Tibial artery (tissue), 4 donors: ENCODE measurements around the gene UGCG.

ENCODE experiments used
- DNase-seq, 2 donors: peaks; one replicate each; pipeline ENCODE4 v3.0.0-alpha.2; 2019
- H3K27ac ChIP-seq, 2 donors: fragments of 200-600 bp; sonication (generic) in 1 of 2; 1 replicate in 1 of 2; 2 replicates in 1 of 2; pipeline ENCODE4 v1.5.1; 2018 to 2019; ENCODE audit warnings: mild to moderate bottlenecking in 1 of 2
- H3K27me3 ChIP-seq, 2 donors: fragments of 200-600 bp; sonication (generic) in 1 of 2; one replicate each; pipeline versions ENCODE4 v1.5.1 to v1.6.0; 2016 to 2019
- H3K36me3 ChIP-seq, 3 donors: fragments of 200-600 bp; sonication (generic) in 2 of 3; one replicate each; pipeline ENCODE4 v1.5.1; 2016 to 2019; ENCODE audit warnings: mild to moderate bottlenecking in 2 of 3
- H3K4me1 ChIP-seq, 4 donors: fragments of 200-600 bp; sonication (generic) in 2 of 4; 1 replicate in 3 of 4; 2 replicates in 1 of 4; pipeline ENCODE4 v1.5.1; 2016 to 2019
- H3K4me3 ChIP-seq, 2 donors: fragments of 200-600 bp; sonication (generic) in 1 of 2; 1 replicate in 1 of 2; 2 replicates in 1 of 2; pipeline ENCODE4 v1.5.1; 2018 to 2019; ENCODE audit warnings: mild to moderate bottlenecking in 2 of 2
- H3K9me3 ChIP-seq, 3 donors: fragments of 200-600 bp; sonication (generic) in 1 of 3; one replicate each; pipeline ENCODE4 v1.5.1; 2016 to 2019
- CTCF ChIP-seq, 2 experiments: fragments of 200-600 bp in 1 of 2; fragments of 450-650 bp in 1 of 2; IDR thresholded peaks; one replicate each; pipeline ENCODE4 v1.5.1; 2017 to 2019; ENCODE audit warnings: antibody characterized with exemption in 2 of 2, mild to moderate bottlenecking in 1 of 2, moderate library complexity in 1 of 2
- intact Hi-C: fragments of 100-400 bp; cut with DNase I; formaldehyde crosslinking; loops from one replicate; pipeline ENCODE4 v1.15.0; 2023; ENCODE audit warnings: low total_unique reads

Gene UGCG

GRCh38 chr9:111915425-111915758, 18.8 kb downstream of the UGCG start:
- H3K27me3 ChIP-seq, result no peaks in the 10 kb centered on the region
- H3K9me3 ChIP-seq, result no peaks in the 10 kb centered on the region
- H3K4me1 ChIP-seq, result peaks cover 0 to 21% (median 5%) of the 10 kb centered on the region in 4 donors
- intact Hi-C loops, result no loop called here
- no peak for DNase-seq
- no peak overlapping the region for H3K4me3 ChIP-seq
- H3K36me3 ChIP-seq, result peaks cover 0 to 4% (median 0%) of the 10 kb centered on the region in 3 donors
- no peak overlapping the region for H3K27ac ChIP-seq
- TF ChIP-seq CTCF (IDR thresholded peaks at IDR 0.05), result no peak

GRCh38 chr9:111916234-111916645, 19.6 kb downstream of the UGCG start:
- intact Hi-C loops, result no loop called here
- peaks cover 0 to 21% (median 5%) of the 10 kb centered on the region in 4 donors for H3K4me1 ChIP-seq
- no peak for TF ChIP-seq CTCF (IDR thresholded peaks at IDR 0.05)
- no peak overlapping the region for H3K4me3 ChIP-seq
- no peaks in the 10 kb centered on the region for H3K27me3 ChIP-seq
- H3K9me3 ChIP-seq, result no peaks in the 10 kb centered on the region
- no peak overlapping the region for H3K27ac ChIP-seq
- DNase-seq, result no peak
- H3K36me3 ChIP-seq, result peaks cover 0 to 6% (median 5%) of the 10 kb centered on the region in 3 donors

- H3K4me3 ChIP-seq, result no peak overlapping the region
- no peak for DNase-seq
- no peak overlapping the region for H3K27ac ChIP-seq
- no peak for TF ChIP-seq CTCF (IDR thresholded peaks at IDR 0.05)
- no peaks in the 10 kb centered on the region for H3K27me3 ChIP-seq
- intact Hi-C loops, result no loop called here
- peaks cover 0 to 6% (median 6%) of the 10 kb centered on the region in 3 donors for H3K36me3 ChIP-seq
- H3K4me1 ChIP-seq, result peaks cover 0 to 26% (median 5%) of the 10 kb centered on the region in 4 donors
- H3K9me3 ChIP-seq, result no peaks in the 10 kb centered on the region
Measured at GRCh38 chr9:111917201-111917600, 20.6 kb downstream of the UGCG start.

GRCh38 chr9:111917980-111918379, 21.4 kb downstream of the UGCG start:
- intact Hi-C loops, result no loop called here
- no peak for TF ChIP-seq CTCF (IDR thresholded peaks at IDR 0.05)
- H3K9me3 ChIP-seq, result no peaks in the 10 kb centered on the region
- no peak overlapping the region for H3K4me3 ChIP-seq
- no peaks in the 10 kb centered on the region for H3K27me3 ChIP-seq
- peaks cover 0 to 25% (median 5%) of the 10 kb centered on the region in 4 donors for H3K4me1 ChIP-seq
- H3K36me3 ChIP-seq, result peaks cover 0 to 6% (median 6%) of the 10 kb centered on the region in 3 donors
- no peak for DNase-seq
- H3K27ac ChIP-seq, result no peak overlapping the region

GRCh38 chr9:111919875-111920274, 23.3 kb downstream of the UGCG start:
- no peaks in the 10 kb centered on the region for H3K27me3 ChIP-seq

More at GRCh38 chr9:111919875-111920274, 23.3 kb downstream of the UGCG start:
- Histone ChIP-seq H3K4me3 (no peak overlapping the region), H3K27ac (no peak overlapping the region), H3K9me3 (no peaks in the 10 kb centered on the region), H3K4me1 (peaks cover 0 to 17% (median 2%) of the 10 kb centered on the region in 4 donors), H3K36me3 (peaks cover 1 to 15% (median 6%) of the 10 kb centered on the region in 3 donors)
- TF ChIP-seq CTCF (IDR thresholded peaks at IDR 0.05), result no peak
- no peak for DNase-seq
- intact Hi-C loops, result no loop called here
